Ascending aorta (tissue), 2 donors: ENCODE data around the gene AGK. TPM values are rescaled to one million over a fixed set of nuclear protein-coding genes. Genes with fewer than 3 reads are reported as not detected.

Experiments used
- DNase-seq, 2 donors: peaks; one replicate each; pipeline ENCODE4 v3.0.0-alpha.2; 2019; ENCODE audit warnings: low spot score in 2 of 2
- H3K27ac ChIP-seq, 2 donors: fragments of 200-600 bp; sonication (generic); one replicate each; pipeline ENCODE4 v1.5.1; 2016 to 2017; ENCODE audit warnings: mild to moderate bottlenecking in 1 of 2
- H3K27me3 ChIP-seq: fragments of 200-600 bp; sonication (generic); one replicate; pipeline ENCODE4 v1.5.1; 2017
- H3K36me3 ChIP-seq, 2 donors: fragments of 200-600 bp; sonication (generic); one replicate each; pipeline ENCODE4 v1.5.1; 2016
- H3K4me1 ChIP-seq, 2 donors: fragments of 200-600 bp; sonication (generic); one replicate each; pipeline ENCODE4 v1.5.1; 2016 to 2017; ENCODE audit warnings: mild to moderate bottlenecking in 1 of 2
- H3K4me3 ChIP-seq, 2 donors: fragments of 200-600 bp; sonication (generic); one replicate each; pipeline ENCODE4 v1.5.1; 2016 to 2017; ENCODE audit warnings: mild to moderate bottlenecking in 1 of 2
- H3K9me3 ChIP-seq, 2 donors: fragments of 200-600 bp; sonication (generic); one replicate each; pipeline ENCODE4 v1.5.1; 2016
- intact Hi-C: fragments of 100-400 bp; cut with DNase I; formaldehyde crosslinking; loops from one replicate; pipeline ENCODE4 v1.15.1; 2023
- total RNA-seq: library from RNA; depleted of rRNA; stranded (reverse); fragments of >200 nt; gene quantifications from one replicate; pipeline ENCODE4 v1.1.0, GENCODE V29; 2016
- TF ChIP-seq, protein P1 (sequence below), 3 experiments: fragments of 200-600 bp in 2 of 3; fragments of 450-650 bp in 1 of 3; sonication (generic) in 2 of 3; IDR thresholded peaks; one replicate each; pipeline ENCODE4 v1.5.1; 2016 to 2019; ENCODE audit warnings: antibody characterized with exemption in 3 of 3, mild to moderate bottlenecking in 1 of 3, moderate library complexity in 1 of 3

AGK gene
- total RNA-seq, 1 donor from 2014 or later: 16.1 TPM

DNA sequence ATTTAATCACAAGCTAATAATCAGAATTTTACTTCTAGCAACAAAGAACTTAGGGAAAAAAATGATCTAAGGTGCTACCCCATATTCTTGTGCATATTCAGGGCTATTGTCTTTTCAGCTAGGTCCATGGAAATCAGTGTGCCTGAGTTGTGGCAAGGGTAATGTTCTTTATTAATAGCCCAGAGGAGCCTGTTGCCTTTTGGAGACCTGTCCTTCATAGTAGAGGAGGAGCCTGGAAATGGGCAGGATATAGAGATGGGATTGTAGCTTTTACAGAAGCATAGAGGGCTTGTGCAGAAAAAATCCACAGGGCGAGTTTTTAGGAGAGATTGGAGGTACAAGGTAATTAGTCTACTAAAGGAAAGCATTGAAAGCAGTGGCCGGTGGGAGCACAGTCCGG lies 38.9 kb downstream of the AGK start:
- DNase-seq: no peak
- Histone ChIP-seq H3K4me1 (no peaks in the 10 kb centered on the region), H3K4me3 (no peak overlapping the region), H3K27me3 (no peaks in the 10 kb centered on the region), H3K9me3 (no peaks in the 10 kb centered on the region), H3K27ac (no peak overlapping the region), H3K36me3 (peaks cover 0 to 8% of the 10 kb centered on the region in 2 donors)
- intact Hi-C loops: no loop called here
- TF ChIP-seq, protein P1, sequence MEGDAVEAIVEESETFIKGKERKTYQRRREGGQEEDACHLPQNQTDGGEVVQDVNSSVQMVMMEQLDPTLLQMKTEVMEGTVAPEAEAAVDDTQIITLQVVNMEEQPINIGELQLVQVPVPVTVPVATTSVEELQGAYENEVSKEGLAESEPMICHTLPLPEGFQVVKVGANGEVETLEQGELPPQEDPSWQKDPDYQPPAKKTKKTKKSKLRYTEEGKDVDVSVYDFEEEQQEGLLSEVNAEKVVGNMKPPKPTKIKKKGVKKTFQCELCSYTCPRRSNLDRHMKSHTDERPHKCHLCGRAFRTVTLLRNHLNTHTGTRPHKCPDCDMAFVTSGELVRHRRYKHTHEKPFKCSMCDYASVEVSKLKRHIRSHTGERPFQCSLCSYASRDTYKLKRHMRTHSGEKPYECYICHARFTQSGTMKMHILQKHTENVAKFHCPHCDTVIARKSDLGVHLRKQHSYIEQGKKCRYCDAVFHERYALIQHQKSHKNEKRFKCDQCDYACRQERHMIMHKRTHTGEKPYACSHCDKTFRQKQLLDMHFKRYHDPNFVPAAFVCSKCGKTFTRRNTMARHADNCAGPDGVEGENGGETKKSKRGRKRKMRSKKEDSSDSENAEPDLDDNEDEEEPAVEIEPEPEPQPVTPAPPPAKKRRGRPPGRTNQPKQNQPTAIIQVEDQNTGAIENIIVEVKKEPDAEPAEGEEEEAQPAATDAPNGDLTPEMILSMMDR (IDR thresholded peaks at IDR 0.05): no peak

GRCh38 chr7:141590666-141591065 lies 39.5 kb downstream of the AGK start:
- peaks cover 0 to 8% of the 10 kb centered on the region in 2 donors for H3K36me3 ChIP-seq
- no peak overlapping the region for H3K27ac ChIP-seq
- TF ChIP-seq, protein P1 (IDR thresholded peaks at IDR 0.05): no peak
- H3K9me3 ChIP-seq: no peaks in the 10 kb centered on the region
- no peaks in the 10 kb centered on the region for H3K27me3 ChIP-seq
- H3K4me3 ChIP-seq: no peak overlapping the region
- H3K4me1 ChIP-seq: no peaks in the 10 kb centered on the region
- intact Hi-C loops: no loop called here
- DNase-seq: no peak

DNA sequence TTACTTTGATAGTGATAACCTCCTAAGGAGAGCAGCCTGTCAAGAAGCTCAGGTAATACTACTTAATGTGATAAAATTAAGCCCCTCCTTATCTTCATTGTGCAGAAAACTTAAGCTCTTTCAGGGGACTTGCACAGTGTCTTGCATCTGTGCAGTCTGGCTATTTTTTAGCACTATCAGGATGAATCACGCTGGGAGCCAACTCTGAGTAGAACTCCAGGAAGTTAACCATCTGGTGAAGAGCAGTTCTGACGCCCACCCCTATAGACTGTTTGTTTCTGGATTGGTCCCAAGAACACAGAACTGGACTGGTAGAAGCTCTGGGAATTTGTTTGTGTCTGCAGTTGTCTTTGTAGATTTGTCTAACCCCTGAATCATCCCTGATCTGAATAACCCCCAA lies 41.9 kb downstream of the AGK start:
- Histone ChIP-seq H3K36me3 (peaks cover 2 to 15% of the 10 kb centered on the region in 2 donors), H3K27me3 (no peaks in the 10 kb centered on the region), H3K27ac (no peak overlapping the region), H3K4me1 (no peaks in the 10 kb centered on the region), H3K9me3 (no peaks in the 10 kb centered on the region), H3K4me3 (no peak overlapping the region)
- TF ChIP-seq, protein P1 (IDR thresholded peaks at IDR 0.05): no peak
- DNase-seq: no peak
- intact Hi-C loops: no loop called here

GRCh38 chr7:141597966-141598365 lies 46.8 kb downstream of the AGK start:
- Histone ChIP-seq H3K9me3 (no peaks in the 10 kb centered on the region), H3K4me1 (no peaks in the 10 kb centered on the region), H3K27ac (no peak overlapping the region), H3K36me3 (peaks cover 2 to 17% of the 10 kb centered on the region in 2 donors), H3K27me3 (no peaks in the 10 kb centered on the region), H3K4me3 (no peak overlapping the region)
- DNase-seq: no peak
- TF ChIP-seq, protein P1 (IDR thresholded peaks at IDR 0.05): no peak
- intact Hi-C loops: no loop called here

GRCh38 chr7:141598408-141598807 lies 47.2 kb downstream of the AGK start:
- Histone ChIP-seq H3K4me1 (no peaks in the 10 kb centered on the region), H3K27ac (no peak overlapping the region), H3K36me3 (peaks cover 2 to 15% of the 10 kb centered on the region in 2 donors), H3K27me3 (no peaks in the 10 kb centered on the region), H3K4me3 (no peak overlapping the region), H3K9me3 (no peaks in the 10 kb centered on the region)
- intact Hi-C loops: no loop called here
- TF ChIP-seq, protein P1 (IDR thresholded peaks at IDR 0.05): no peak
- DNase-seq: no peak
